ENCODE results near the gene CACNA1C. TPM values are rescaled to one million over a fixed set of nuclear protein-coding genes. Genes with fewer than 3 reads are reported as not detected.
A peak's percentile ranks its signal among the peaks of the same experiment; 100 is the strongest.

Gene CACNA1C
- total RNA-seq, 2 donors from 2014 or later = 0.06 TPM; not detected in 1

GRCh38 chr12:2537868-2538541 lies 485.2 kb downstream of the CACNA1C start:
- Mint-ChIP-seq H3K27ac (no peak overlapping the region), H3K36me3 (no peaks in the 10 kb centered on the region), H3K27me3 (peaks cover 0 to 10% of the 10 kb centered on the region in 2 donors), H3K4me3 (no peak overlapping the region), H3K9me3 (no peaks in the 10 kb centered on the region), H3K4me1 (ENCODE audit: low read depth in 2 of 2) (no peaks in the 10 kb centered on the region)
- no peak for DNase-seq (ENCODE audit: low spot score)
- no peak for ATAC-seq

- Mint-ChIP-seq H3K4me1 (ENCODE audit: low read depth in 2 of 2) (no peaks in the 10 kb centered on the region), H3K27ac (no peak overlapping the region), H3K36me3 (no peaks in the 10 kb centered on the region), H3K4me3 (no peak overlapping the region), H3K9me3 (no peaks in the 10 kb centered on the region), H3K27me3 (peaks cover 0 to 11% of the 10 kb centered on the region in 2 donors)
- DNase-seq (ENCODE audit: low spot score) = no peak
- peak in 1 of 2 donors; percentile 29 for ATAC-seq
These were observed 487.2 kb downstream of the CACNA1C start for GRCh38 chr12:2539938-2540337.

- no peak overlapping the region for H3K4me3 Mint-ChIP-seq
- H3K4me1 Mint-ChIP-seq (ENCODE audit: low read depth in 2 of 2) = no peaks in the 10 kb centered on the region
- H3K27me3 Mint-ChIP-seq = peaks cover 0 to 11% of the 10 kb centered on the region in 2 donors
- H3K27ac Mint-ChIP-seq = no peak overlapping the region
- no peak for DNase-seq (ENCODE audit: low spot score)
- no peak for ATAC-seq
- H3K36me3 Mint-ChIP-seq = no peaks in the 10 kb centered on the region
- no peaks in the 10 kb centered on the region for H3K9me3 Mint-ChIP-seq
These were observed 487.8 kb downstream of the CACNA1C start for GRCh38 chr12:2540535-2540941.

- Mint-ChIP-seq H3K4me1 (ENCODE audit: low read depth in 2 of 2) (no peaks in the 10 kb centered on the region), H3K36me3 (no peaks in the 10 kb centered on the region), H3K27me3 (peaks cover 0 to 11% of the 10 kb centered on the region in 2 donors), H3K9me3 (no peaks in the 10 kb centered on the region), H3K4me3 (no peak overlapping the region), H3K27ac (no peak overlapping the region)
- no peak for DNase-seq (ENCODE audit: low spot score)
- ATAC-seq = no peak
These were observed 488.9 kb downstream of the CACNA1C start for GRCh38 chr12:2541631-2542204.

- Mint-ChIP-seq H3K4me3 (peak overlapping the region; percentile 28), H3K27me3 (peaks cover 6 to 13% of the 10 kb centered on the region in 2 donors), H3K9me3 (no peaks in the 10 kb centered on the region), H3K4me1 (ENCODE audit: low read depth in 2 of 2) (no peaks in the 10 kb centered on the region), H3K27ac (no peak overlapping the region), H3K36me3 (no peaks in the 10 kb centered on the region)
- ATAC-seq = peak; percentile 58 to 86
- no peak for DNase-seq (ENCODE audit: low spot score)
These were observed 491.0 kb downstream of the CACNA1C start for GRCh38 chr12:2543801-2544200.

- Mint-ChIP-seq H3K27ac (no peak overlapping the region), H3K4me1 (ENCODE audit: low read depth in 2 of 2) (no peaks in the 10 kb centered on the region), H3K9me3 (no peaks in the 10 kb centered on the region), H3K4me3 (peak overlapping the region; percentile 28), H3K27me3 (peaks cover 6 to 13% of the 10 kb centered on the region in 2 donors), H3K36me3 (no peaks in the 10 kb centered on the region)
- no peak for ATAC-seq
- no peak for DNase-seq (ENCODE audit: low spot score)
These were observed 491.4 kb downstream of the CACNA1C start for GRCh38 chr12:2544230-2544629.

GRCh38 chr12:2547273-2548044 lies 494.7 kb downstream of the CACNA1C start:
- no peaks in the 10 kb centered on the region for H3K36me3 Mint-ChIP-seq
- peaks cover 6 to 9% of the 10 kb centered on the region in 2 donors for H3K27me3 Mint-ChIP-seq
- no peaks in the 10 kb centered on the region for H3K9me3 Mint-ChIP-seq
- no peak for DNase-seq (ENCODE audit: low spot score)
- ATAC-seq = no peak
- H3K27ac Mint-ChIP-seq = no peak overlapping the region
- no peaks in the 10 kb centered on the region for H3K4me1 Mint-ChIP-seq (ENCODE audit: low read depth in 2 of 2)
- H3K4me3 Mint-ChIP-seq = no peak overlapping the region

GRCh38 chr12:2548081-2548480 lies 495.3 kb downstream of the CACNA1C start:
- DNase-seq (ENCODE audit: low spot score) = no peak
- ATAC-seq = no peak
- H3K4me1 Mint-ChIP-seq (ENCODE audit: low read depth in 2 of 2) = no peaks in the 10 kb centered on the region
- no peak overlapping the region for H3K27ac Mint-ChIP-seq
- H3K36me3 Mint-ChIP-seq = no peaks in the 10 kb centered on the region
- no peaks in the 10 kb centered on the region for H3K9me3 Mint-ChIP-seq
- peaks cover 6 to 7% of the 10 kb centered on the region in 2 donors for H3K27me3 Mint-ChIP-seq
- no peak overlapping the region for H3K4me3 Mint-ChIP-seq

GRCh38 chr12:2550561-2551411 lies 498.0 kb downstream of the CACNA1C start:
- peaks cover 5 to 6% of the 10 kb centered on the region in 2 donors for H3K27me3 Mint-ChIP-seq
- no peak overlapping the region for H3K4me3 Mint-ChIP-seq
- H3K36me3 Mint-ChIP-seq = no peaks in the 10 kb centered on the region
- H3K9me3 Mint-ChIP-seq = no peaks in the 10 kb centered on the region
- H3K4me1 Mint-ChIP-seq (ENCODE audit: low read depth in 2 of 2) = no peaks in the 10 kb centered on the region
- ATAC-seq (no peak), DNase-seq (ENCODE audit: low spot score) (no peak)
- no peak overlapping the region for H3K27ac Mint-ChIP-seq

- no peaks in the 10 kb centered on the region for H3K36me3 Mint-ChIP-seq
- no peaks in the 10 kb centered on the region for H3K4me1 Mint-ChIP-seq (ENCODE audit: low read depth in 2 of 2)
- no peak overlapping the region for H3K27ac Mint-ChIP-seq
- DNase-seq (ENCODE audit: low spot score) (no peak), ATAC-seq (no peak)
- H3K9me3 Mint-ChIP-seq = no peaks in the 10 kb centered on the region
- H3K4me3 Mint-ChIP-seq = no peak overlapping the region
- H3K27me3 Mint-ChIP-seq = peaks cover 6 to 8% of the 10 kb centered on the region in 2 donors
These were observed 498.7 kb downstream of the CACNA1C start for GRCh38 chr12:2551412-2551900.

- Mint-ChIP-seq H3K27ac (no peak overlapping the region), H3K4me3 (no peak overlapping the region), H3K27me3 (peaks cover 7% of the 10 kb centered on the region in 2 donors), H3K36me3 (no peaks in the 10 kb centered on the region), H3K9me3 (no peaks in the 10 kb centered on the region), H3K4me1 (ENCODE audit: low read depth in 2 of 2) (no peaks in the 10 kb centered on the region)
- DNase-seq (ENCODE audit: low spot score) = no peak
- no peak for ATAC-seq
These were observed 499.4 kb downstream of the CACNA1C start for GRCh38 chr12:2552000-2552756.

- Mint-ChIP-seq H3K27me3 (peaks cover 6 to 11% of the 10 kb centered on the region in 2 donors), H3K9me3 (no peaks in the 10 kb centered on the region), H3K36me3 (no peaks in the 10 kb centered on the region), H3K27ac (no peak overlapping the region), H3K4me1 (ENCODE audit: low read depth in 2 of 2) (no peaks in the 10 kb centered on the region), H3K4me3 (no peak overlapping the region)
- ATAC-seq (no peak), DNase-seq (ENCODE audit: low spot score) (no peak)
These were observed 500.8 kb downstream of the CACNA1C start for GRCh38 chr12:2553388-2554126.

All from natural killer cell treated with Interleukin-12 subunit alpha and Interleukin-12 subunit beta and Interleukin-15 and Interleukin-18, amount 100 ng/mL, for 72 hours (primary cell).